Esophagus muscularis mucosa (tissue), 4 donors: ENCODE data around the gene SGSM2. TPM values are rescaled to one million over a fixed set of nuclear protein-coding genes. Genes with fewer than 3 reads are reported as not detected.
A peak's percentile ranks its signal among the peaks of the same experiment; 100 is the strongest.

Experiments used
- DNase-seq: peaks from one replicate; pipeline ENCODE4 v3.0.0-alpha.2; 2017; ENCODE audit errors: extremely low spot score
- H3K27ac ChIP-seq, 4 donors: fragments of 200-600 bp; sonication (generic); replicated peaks in 1 of 4; 1 replicate in 3 of 4; 2 replicates in 1 of 4; pipeline ENCODE4 v1.5.1; 2016 to 2019; ENCODE audit warnings: mild to moderate bottlenecking in 1 of 4
- H3K27me3 ChIP-seq, 4 donors: fragments of 200-600 bp; sonication (generic); one replicate each; pipeline versions ENCODE4 v1.5.1 to v1.6.0; 2016 to 2019
- H3K36me3 ChIP-seq, 4 donors: fragments of 200-600 bp; sonication (generic); one replicate each; pipeline ENCODE4 v1.5.1; 2016 to 2019
- H3K4me1 ChIP-seq, 4 donors: fragments of 200-600 bp; sonication (generic); one replicate each; pipeline ENCODE4 v1.5.1; 2016 to 2019
- H3K4me3 ChIP-seq, 4 donors: fragments of 200-600 bp; sonication (generic); 1 replicate in 2 of 4; 2 replicates in 2 of 4; pipeline ENCODE4 v1.5.1; 2016 to 2019; ENCODE audit warnings: mild to moderate bottlenecking in 4 of 4, moderate library complexity in 1 of 4
- H3K9me3 ChIP-seq, 4 donors: fragments of 200-600 bp; sonication (generic); 1 replicate in 3 of 4; 2 replicates in 1 of 4; pipeline ENCODE4 v1.5.1; 2016 to 2019
- EP300 ChIP-seq: sonication (generic); formaldehyde crosslinking; IDR thresholded peaks from one replicate; pipeline ENCODE4 v1.6.1; 2017; ENCODE audit warnings: antibody characterized with exemption
- POLR2A ChIP-seq: fragments of 450-650 bp; IDR thresholded peaks from one replicate; pipeline ENCODE4 v1.6.1; 2017; ENCODE audit warnings: antibody characterized with exemption, moderate library complexity, mild to moderate bottlenecking, low read depth
- POLR2AphosphoS5 ChIP-seq, 2 donors: sonication (generic); formaldehyde crosslinking; IDR thresholded peaks; one replicate each; pipeline ENCODE4 v1.6.1; 2017; ENCODE audit warnings: antibody characterized with exemption in 2 of 2
- WGBS: methylation state at CpG from one replicate; pipeline ENCODE4 v1.1.5; 2018; 5-methylcytosine and 5-hydroxymethylcytosine counted together
- intact Hi-C: fragments of 100-400 bp; cut with DNase I; formaldehyde crosslinking; loops from one replicate; pipeline ENCODE4 v1.15.1; 2023
- total RNA-seq, 4 donors: library from RNA; depleted of rRNA; stranded (reverse); fragments of >200 nt; gene quantifications; one replicate each; pipeline versions ENCODE4 v1.1.0 to v1.2.1, GENCODE V29; 2016
- TF ChIP-seq, protein P1 (sequence below), 3 experiments: fragments of 200-600 bp in 2 of 3; fragments of 450-650 bp in 1 of 3; sonication (generic) in 2 of 3; IDR thresholded peaks; one replicate each; pipeline ENCODE4 v1.5.1; 2017 to 2019; ENCODE audit warnings: antibody characterized with exemption in 3 of 3, mild to moderate bottlenecking in 2 of 3, moderate library complexity in 1 of 3

SGSM2 gene
- total RNA-seq, 4 donors from 2014 or later = 32.0 to 72.2 (median 37.8) TPM

DNA sequence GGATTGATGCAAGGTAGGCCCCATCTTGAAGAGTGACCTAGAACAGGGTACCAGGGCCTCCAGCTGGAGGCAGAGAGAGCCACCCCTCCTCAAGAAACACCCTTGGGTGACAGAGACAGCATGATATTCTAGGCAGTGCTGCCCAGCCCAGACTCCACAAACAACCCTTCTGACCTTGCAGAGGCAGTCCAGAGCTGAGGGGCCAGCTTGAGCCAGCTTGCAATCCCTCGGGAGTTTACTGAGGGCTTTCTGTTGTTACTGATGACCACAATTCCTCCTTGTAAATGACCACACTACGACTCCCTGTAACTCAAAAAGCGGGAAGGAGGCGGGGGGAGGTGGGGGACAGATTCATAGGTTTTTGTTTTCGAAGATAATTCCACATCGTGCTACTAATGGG is 82.2 kb downstream of the SGSM2 start:
- Histone ChIP-seq H3K4me3 (no peak overlapping the region), H3K4me1 (peaks cover 21 to 61% (median 51%) of the 10 kb centered on the region in 4 donors), H3K36me3 (peaks cover 0 to 47% (median 22%) of the 10 kb centered on the region in 4 donors), H3K27me3 (no peaks in the 10 kb centered on the region), H3K27ac (peak overlapping the region; percentile 74 to 84 (median 80)), H3K9me3 (no peaks in the 10 kb centered on the region)
- TF ChIP-seq, protein P1, sequence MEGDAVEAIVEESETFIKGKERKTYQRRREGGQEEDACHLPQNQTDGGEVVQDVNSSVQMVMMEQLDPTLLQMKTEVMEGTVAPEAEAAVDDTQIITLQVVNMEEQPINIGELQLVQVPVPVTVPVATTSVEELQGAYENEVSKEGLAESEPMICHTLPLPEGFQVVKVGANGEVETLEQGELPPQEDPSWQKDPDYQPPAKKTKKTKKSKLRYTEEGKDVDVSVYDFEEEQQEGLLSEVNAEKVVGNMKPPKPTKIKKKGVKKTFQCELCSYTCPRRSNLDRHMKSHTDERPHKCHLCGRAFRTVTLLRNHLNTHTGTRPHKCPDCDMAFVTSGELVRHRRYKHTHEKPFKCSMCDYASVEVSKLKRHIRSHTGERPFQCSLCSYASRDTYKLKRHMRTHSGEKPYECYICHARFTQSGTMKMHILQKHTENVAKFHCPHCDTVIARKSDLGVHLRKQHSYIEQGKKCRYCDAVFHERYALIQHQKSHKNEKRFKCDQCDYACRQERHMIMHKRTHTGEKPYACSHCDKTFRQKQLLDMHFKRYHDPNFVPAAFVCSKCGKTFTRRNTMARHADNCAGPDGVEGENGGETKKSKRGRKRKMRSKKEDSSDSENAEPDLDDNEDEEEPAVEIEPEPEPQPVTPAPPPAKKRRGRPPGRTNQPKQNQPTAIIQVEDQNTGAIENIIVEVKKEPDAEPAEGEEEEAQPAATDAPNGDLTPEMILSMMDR (IDR thresholded peaks at IDR 0.05) = no peak
- no peak for TF ChIP-seq EP300
- TF ChIP-seq POLR2A = no peak
- TF ChIP-seq POLR2AphosphoS5 (IDR thresholded peaks at IDR 0.05) = no peak
- WGBS = 82% methylated on average over 4 of the region's 6 CpGs
- intact Hi-C loops = no loop called here
- DNase-seq = no peak

GRCh38 chr17:2420176-2420575 is 82.9 kb downstream of the SGSM2 start:
- no peaks in the 10 kb centered on the region for H3K9me3 ChIP-seq
- 72% methylated on average over 12 of the region's 12 CpGs for WGBS
- no peak for DNase-seq
- H3K4me1 ChIP-seq = peaks cover 21 to 61% (median 51%) of the 10 kb centered on the region in 4 donors
- H3K27ac ChIP-seq = peak overlapping the region in 3 of 4 donors; percentile 14 to 84 (median 82)
- H3K4me3 ChIP-seq = no peak overlapping the region
- TF ChIP-seq EP300 (no peak), POLR2A (no peak), POLR2AphosphoS5 (IDR thresholded peaks at IDR 0.05) (no peak)
- TF ChIP-seq, protein P1 (IDR thresholded peaks at IDR 0.05) = no peak
- H3K36me3 ChIP-seq = peaks cover 0 to 41% (median 18%) of the 10 kb centered on the region in 4 donors
- no peaks in the 10 kb centered on the region for H3K27me3 ChIP-seq
- intact Hi-C loops = no loop called here

- peak overlapping the region; percentile 20 to 57 (median 40) for H3K27ac ChIP-seq
- no peak for DNase-seq
- TF ChIP-seq, protein P1 (IDR thresholded peaks at IDR 0.05) = peak in 2 of 3 experiments; percentile 16 to 23
- TF ChIP-seq EP300 (no peak), POLR2AphosphoS5 (IDR thresholded peaks at IDR 0.05) (peak; percentile 7 to 43)
- peaks cover 0 to 36% (median 22%) of the 10 kb centered on the region in 4 donors for H3K36me3 ChIP-seq
- no peaks in the 10 kb centered on the region for H3K9me3 ChIP-seq
- H3K4me1 ChIP-seq = peaks cover 17 to 50% (median 39%) of the 10 kb centered on the region in 4 donors
- peak overlapping the region in 1 of 4 donors; percentile 12 for H3K4me3 ChIP-seq
- intact Hi-C loops = no loop called here
- WGBS = 76% methylated on average over 22 of the region's 27 CpGs
- H3K27me3 ChIP-seq = no peaks in the 10 kb centered on the region
These were observed 84.2 kb downstream of the SGSM2 start for GRCh38 chr17:2421315-2422147.

- H3K36me3 ChIP-seq = peaks cover 0 to 33% (median 19%) of the 10 kb centered on the region in 4 donors
- no peak for DNase-seq
- H3K27ac ChIP-seq = no peak overlapping the region
- H3K4me1 ChIP-seq = peaks cover 16 to 34% (median 31%) of the 10 kb centered on the region in 4 donors
- no peak overlapping the region for H3K4me3 ChIP-seq
- no peaks in the 10 kb centered on the region for H3K27me3 ChIP-seq
- 96% methylated on average over 6 of the region's 6 CpGs for WGBS
- no peaks in the 10 kb centered on the region for H3K9me3 ChIP-seq
- TF ChIP-seq POLR2A (no peak), POLR2AphosphoS5 (IDR thresholded peaks at IDR 0.05) (no peak), EP300 (no peak)
- TF ChIP-seq, protein P1 (IDR thresholded peaks at IDR 0.05) = no peak
- intact Hi-C loops = no loop called here
These were observed 86.0 kb downstream of the SGSM2 start for GRCh38 chr17:2423271-2423670.
